A549 (cell line): Measurements from ENCODE around the gene C20orf96.

Source experiments
- CEBPB ChIP-seq, 2 experiments: fragments of >200 bp in 1 of 2; sonication (Bioruptor Twin) in 1 of 2; formaldehyde crosslinking in 1 of 2; IDR thresholded peaks; 2 replicates each; pipeline ENCODE4 v1.6.1; 2012 to 2016
- GATA3 ChIP-seq: IDR thresholded peaks from 2 replicates; pipeline ENCODE4 v1.6.1; 2012; ENCODE audit warnings: borderline replicate concordance
- POLR2A ChIP-seq: IDR thresholded peaks from 2 replicates; pipeline ENCODE4 v1.6.1; 2012; ENCODE audit warnings: mild to moderate bottlenecking, low read length
- POLR2AphosphoS2 ChIP-seq: conservative IDR thresholded peaks from 2 replicates; pipeline ENCODE4 v1.6.1; 2012; ENCODE audit warnings: low read length, improper control_type of control experiment, inconsistent platforms
- RNF2 ChIP-seq: fragments of 200-600 bp; sonication (generic); IDR thresholded peaks from 2 replicates; pipeline ENCODE4 v1.6.1; 2016; ENCODE audit warnings: low read depth, mild to moderate bottlenecking, antibody characterized with exemption, moderate library complexity, borderline replicate concordance
- SMC3 ChIP-seq: fragments of >200 bp; sonication (Bioruptor Twin); formaldehyde crosslinking; IDR thresholded peaks from 3 replicates; pipeline ENCODE4 v1.6.1; 2018; ENCODE audit warnings: inconsistent platforms
- TF ChIP-seq, protein P1 (sequence below): fragments of >200 bp; sonication (Bioruptor Twin); formaldehyde crosslinking; IDR thresholded peaks from 3 replicates; pipeline ENCODE4 v1.5.1; 2016
- TF ChIP-seq, protein P2 (sequence below): fragments of >200 bp; sonication (Bioruptor Twin); formaldehyde crosslinking; IDR thresholded peaks from 3 replicates; pipeline ENCODE4 v1.6.1; 2016
- TF ChIP-seq, protein P3 (sequence below): IDR thresholded peaks from 2 replicates; pipeline ENCODE4 v1.6.1; 2012

DNA sequence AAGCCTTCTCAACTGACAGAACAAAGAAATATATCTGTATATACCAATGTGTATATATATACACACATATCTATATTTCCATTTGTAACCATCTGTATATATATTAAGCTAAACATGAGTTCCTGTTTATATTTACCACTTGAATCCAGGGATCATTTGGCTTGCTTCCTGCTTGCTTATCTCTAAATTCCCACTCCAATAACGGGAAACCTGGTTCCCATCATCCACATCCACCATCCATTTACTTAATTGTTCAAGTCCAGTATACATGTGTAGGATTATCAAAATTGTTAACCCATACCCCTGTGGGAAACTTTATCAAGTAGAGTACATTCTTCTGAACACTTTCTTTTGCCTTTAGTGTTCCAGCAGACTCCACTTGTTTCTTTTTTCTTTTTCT is 22.3 kb upstream of the C20orf96 start:
- TF ChIP-seq POLR2A (no peak), POLR2AphosphoS2 (no peak), CEBPB (IDR thresholded peaks at IDR 0.05) (no peak), GATA3 (no peak), SMC3 (no peak), RNF2 (no peak)
- TF ChIP-seq, protein P1, sequence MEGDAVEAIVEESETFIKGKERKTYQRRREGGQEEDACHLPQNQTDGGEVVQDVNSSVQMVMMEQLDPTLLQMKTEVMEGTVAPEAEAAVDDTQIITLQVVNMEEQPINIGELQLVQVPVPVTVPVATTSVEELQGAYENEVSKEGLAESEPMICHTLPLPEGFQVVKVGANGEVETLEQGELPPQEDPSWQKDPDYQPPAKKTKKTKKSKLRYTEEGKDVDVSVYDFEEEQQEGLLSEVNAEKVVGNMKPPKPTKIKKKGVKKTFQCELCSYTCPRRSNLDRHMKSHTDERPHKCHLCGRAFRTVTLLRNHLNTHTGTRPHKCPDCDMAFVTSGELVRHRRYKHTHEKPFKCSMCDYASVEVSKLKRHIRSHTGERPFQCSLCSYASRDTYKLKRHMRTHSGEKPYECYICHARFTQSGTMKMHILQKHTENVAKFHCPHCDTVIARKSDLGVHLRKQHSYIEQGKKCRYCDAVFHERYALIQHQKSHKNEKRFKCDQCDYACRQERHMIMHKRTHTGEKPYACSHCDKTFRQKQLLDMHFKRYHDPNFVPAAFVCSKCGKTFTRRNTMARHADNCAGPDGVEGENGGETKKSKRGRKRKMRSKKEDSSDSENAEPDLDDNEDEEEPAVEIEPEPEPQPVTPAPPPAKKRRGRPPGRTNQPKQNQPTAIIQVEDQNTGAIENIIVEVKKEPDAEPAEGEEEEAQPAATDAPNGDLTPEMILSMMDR, result no peak
- TF ChIP-seq, protein P2, sequence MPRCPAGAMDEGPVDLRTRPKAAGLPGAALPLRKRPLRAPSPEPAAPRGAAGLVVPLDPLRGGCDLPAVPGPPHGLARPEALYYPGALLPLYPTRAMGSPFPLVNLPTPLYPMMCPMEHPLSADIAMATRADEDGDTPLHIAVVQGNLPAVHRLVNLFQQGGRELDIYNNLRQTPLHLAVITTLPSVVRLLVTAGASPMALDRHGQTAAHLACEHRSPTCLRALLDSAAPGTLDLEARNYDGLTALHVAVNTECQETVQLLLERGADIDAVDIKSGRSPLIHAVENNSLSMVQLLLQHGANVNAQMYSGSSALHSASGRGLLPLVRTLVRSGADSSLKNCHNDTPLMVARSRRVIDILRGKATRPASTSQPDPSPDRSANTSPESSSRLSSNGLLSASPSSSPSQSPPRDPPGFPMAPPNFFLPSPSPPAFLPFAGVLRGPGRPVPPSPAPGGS, result no peak
- TF ChIP-seq, protein P3, sequence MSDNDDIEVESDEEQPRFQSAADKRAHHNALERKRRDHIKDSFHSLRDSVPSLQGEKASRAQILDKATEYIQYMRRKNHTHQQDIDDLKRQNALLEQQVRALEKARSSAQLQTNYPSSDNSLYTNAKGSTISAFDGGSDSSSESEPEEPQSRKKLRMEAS, result no peak
